CD8-positive, alpha-beta memory T cell (primary cell): ENCODE data around the gene PAPSS1. TPM values are rescaled to one million over a fixed set of nuclear protein-coding genes. Genes with fewer than 3 reads are reported as not detected.

Experiments used
- CTCF ChIA-PET: fragments of 350-600 bp; sonication (Branson Sonifier 250); formaldehyde crosslinking; loops from one replicate; lab custom pipeline; 2021; ENCODE audit warnings: antibody characterized with exemption; lab: Charles Lee
- POLR2A ChIA-PET: fragments of 350-600 bp; sonication (Branson Sonifier 250); formaldehyde crosslinking; loops from one replicate; lab custom pipeline; 2021; ENCODE audit warnings: antibody characterized with exemption; lab: Charles Lee
- DNase-seq, 5 donors: peaks; one replicate each; pipeline versions ENCODE4 v3.0.0 to v3.0.0-alpha.2; 2020 to 2022; ENCODE audit warnings: mixed read lengths in 1 of 5
- H3K27ac ChIP-seq: one replicate; pipeline ENCODE4 v1.7.0; 2013; ENCODE audit warnings: low read depth, mild to moderate bottlenecking, low read length, moderate library complexity
- H3K27me3 ChIP-seq: 2 replicates; pipeline ENCODE4 v1.7.0; 2013; ENCODE audit warnings: low read length, mild to moderate bottlenecking; ENCODE audit not compliant: insufficient read depth, poor library complexity, severe bottlenecking
- H3K36me3 ChIP-seq: 2 replicates; pipeline ENCODE4 v1.7.0; 2013; ENCODE audit warnings: mild to moderate bottlenecking, low read length, moderate library complexity; ENCODE audit not compliant: insufficient read depth
- H3K4me1 ChIP-seq: 2 replicates; pipeline ENCODE4 v1.7.0; 2013; ENCODE audit warnings: mild to moderate bottlenecking, low read length, moderate library complexity; ENCODE audit not compliant: insufficient read depth
- H3K4me3 ChIP-seq: 2 replicates; pipeline ENCODE4 v1.7.0; 2013; ENCODE audit warnings: mild to moderate bottlenecking, low read length
- H3K9me3 ChIP-seq: 2 replicates; pipeline ENCODE4 v1.7.0; 2013; ENCODE audit warnings: mild to moderate bottlenecking, low read length
- H3K27ac Mint-ChIP-seq, 8 donors: one replicate each; pipeline ENCODE4 v1.8.0; 2020 to 2021; ENCODE audit warnings: mixed read lengths in 8 of 8, mild to moderate bottlenecking in 6 of 8, inconsistent platforms in 3 of 8, moderate library complexity in 3 of 8
- H3K27me3 Mint-ChIP-seq, 2 donors: one replicate each; pipeline ENCODE4 v1.8.0; 2020 to 2021; ENCODE audit warnings: mixed read lengths in 2 of 2, mild to moderate bottlenecking in 1 of 2, moderate library complexity in 1 of 2
- H3K36me3 Mint-ChIP-seq, 3 donors: one replicate each; pipeline ENCODE4 v1.8.0; 2020 to 2021; ENCODE audit warnings: mixed read lengths in 3 of 3, inconsistent platforms in 1 of 3, mild to moderate bottlenecking in 1 of 3
- H3K4me1 Mint-ChIP-seq, 3 donors: one replicate each; pipeline ENCODE4 v1.8.0; 2020 to 2021; ENCODE audit warnings: mixed read lengths in 3 of 3, inconsistent platforms in 1 of 3, mild to moderate bottlenecking in 1 of 3
- H3K4me3 Mint-ChIP-seq, 7 donors: one replicate each; pipeline ENCODE4 v1.8.0; 2020 to 2021; ENCODE audit warnings: mixed read lengths in 7 of 7, mild to moderate bottlenecking in 6 of 7, moderate library complexity in 4 of 7, inconsistent platforms in 2 of 7
- H3K9me3 Mint-ChIP-seq, 5 donors: one replicate each; pipeline ENCODE4 v1.8.0; 2020 to 2022; ENCODE audit warnings: mixed read lengths in 5 of 5, mild to moderate bottlenecking in 3 of 5, moderate library complexity in 2 of 5, inconsistent platforms in 1 of 5
- polyA plus RNA-seq: library from polyadenylated mRNA; unstranded; fragments of 300-500 nt; fragmentation: Illumina TruSeq; gene quantifications from one replicate; pipeline ENCODE4 v1.2.3, GENCODE V29; 2021
- total RNA-seq, 2 experiments: library from RNA; stranded (reverse); gene quantifications; one replicate each; pipeline ENCODE4 v1.2.3, GENCODE V29; 2021

Gene PAPSS1
- total and polyA plus RNA-seq, 3 experiments from 2014 or later, result 26.6 to 30.9 (median 27.9) TPM

DNA sequence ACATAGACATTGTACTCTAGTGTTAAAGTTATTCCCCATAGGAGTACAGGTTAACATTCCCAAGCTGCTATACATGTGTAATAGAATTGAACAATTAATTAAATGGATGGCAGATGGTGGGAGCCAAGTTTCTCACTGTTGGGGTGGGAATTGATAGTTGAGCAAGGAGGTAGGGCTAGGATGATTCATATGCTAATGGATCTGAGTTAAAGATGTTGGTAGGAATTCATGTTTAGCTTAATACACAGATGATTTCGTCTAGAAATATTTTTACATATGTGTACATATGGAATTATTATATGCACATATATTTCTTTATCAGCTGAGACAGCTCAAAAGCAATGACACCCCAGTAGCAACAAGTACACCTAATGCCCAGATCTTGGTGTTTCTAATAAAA, 26.1 kb upstream of the PAPSS1 start:
- Mint-ChIP-seq H3K9me3 (peaks cover 0 to 4% (median 0%) of the 10 kb centered on the region in 5 donors), H3K27me3 (peaks cover 14 to 42% of the 10 kb centered on the region in 2 donors), H3K27ac (no peak overlapping the region), H3K36me3 (no peaks in the 10 kb centered on the region), H3K4me3 (no peak overlapping the region), H3K4me1 (no peaks in the 10 kb centered on the region)
- DNase-seq, result no peak
- no peaks in the 10 kb centered on the region for H3K36me3 ChIP-seq
- H3K9me3 ChIP-seq, result no peaks in the 10 kb centered on the region
- no peak overlapping the region for H3K4me3 ChIP-seq
- no peak overlapping the region for H3K27ac ChIP-seq
- ChIA-PET POLR2A (no interaction called here), CTCF (interaction anchor here (1.7 kb wide), 1 partner anchor 9 kb away, joined by 4 read pairs; no protein-coding TSS in a partner anchor)
- H3K4me1 ChIP-seq, result no peaks in the 10 kb centered on the region
- no peaks in the 10 kb centered on the region for H3K27me3 ChIP-seq

DNA sequence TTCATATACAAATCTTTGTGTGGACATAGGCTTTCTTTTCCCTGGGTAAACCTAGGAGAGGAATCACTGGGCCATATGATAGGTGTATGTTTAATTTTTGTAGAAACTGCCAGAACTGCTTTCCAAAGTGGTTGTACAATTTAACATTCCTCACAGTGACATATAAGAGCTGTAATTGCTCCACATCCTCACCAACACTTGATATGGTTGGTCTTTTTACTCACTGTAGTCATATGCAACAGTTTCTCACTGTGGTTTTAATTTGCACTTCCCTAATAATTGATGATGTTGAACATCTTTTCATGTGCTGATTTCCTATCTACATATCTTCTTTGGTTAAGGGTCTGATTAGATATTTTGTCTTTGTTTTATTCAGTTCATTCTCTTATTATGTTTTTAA, 24.5 kb upstream of the PAPSS1 start:
- ChIA-PET POLR2A (no interaction called here), CTCF (no interaction called here)
- H3K27me3 Mint-ChIP-seq, result peaks cover 12 to 33% of the 10 kb centered on the region in 2 donors
- Histone ChIP-seq H3K4me1 (no peaks in the 10 kb centered on the region), H3K9me3 (no peaks in the 10 kb centered on the region), H3K4me3 (no peak overlapping the region), H3K27ac (no peak overlapping the region), H3K36me3 (no peaks in the 10 kb centered on the region), H3K27me3 (no peaks in the 10 kb centered on the region)
- H3K36me3 Mint-ChIP-seq, result no peaks in the 10 kb centered on the region
- no peaks in the 10 kb centered on the region for H3K4me1 Mint-ChIP-seq
- H3K27ac Mint-ChIP-seq, result no peak overlapping the region
- no peak overlapping the region for H3K4me3 Mint-ChIP-seq
- peaks cover 0 to 4% (median 0%) of the 10 kb centered on the region in 5 donors for H3K9me3 Mint-ChIP-seq
- no peak for DNase-seq

DNA sequence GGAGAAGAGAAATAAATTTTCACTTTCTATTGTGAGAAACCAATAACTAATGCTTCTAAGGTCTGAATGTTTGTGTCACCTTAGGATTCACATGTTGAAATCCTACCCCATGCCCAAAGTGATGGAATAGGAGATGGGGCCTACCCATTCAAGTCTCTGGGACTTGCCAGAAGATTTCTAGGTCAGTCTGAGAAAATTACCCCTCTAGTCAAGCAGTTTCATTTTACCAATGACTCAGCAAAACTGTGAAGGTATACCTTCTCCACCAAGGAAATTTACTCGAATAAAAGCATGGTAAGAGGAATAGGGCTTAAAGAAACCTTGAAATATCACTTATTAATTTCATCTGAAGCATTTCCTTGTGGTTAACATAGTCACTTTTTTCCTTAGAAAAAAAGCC, 23.5 kb upstream of the PAPSS1 start:
- H3K27me3 ChIP-seq, result no peaks in the 10 kb centered on the region
- H3K9me3 Mint-ChIP-seq, result peaks cover 0 to 4% (median 0%) of the 10 kb centered on the region in 5 donors
- POLR2A ChIA-PET, result no interaction called here
- peaks cover 9 to 23% of the 10 kb centered on the region in 2 donors for H3K27me3 Mint-ChIP-seq
- H3K4me3 ChIP-seq, result no peak overlapping the region
- no peaks in the 10 kb centered on the region for H3K4me1 Mint-ChIP-seq
- H3K4me3 Mint-ChIP-seq, result no peak overlapping the region
- CTCF ChIA-PET, result no interaction called here
- H3K36me3 Mint-ChIP-seq, result no peaks in the 10 kb centered on the region
- DNase-seq, result no peak
- no peak overlapping the region for H3K27ac Mint-ChIP-seq
- no peaks in the 10 kb centered on the region for H3K36me3 ChIP-seq
- no peaks in the 10 kb centered on the region for H3K4me1 ChIP-seq
- no peaks in the 10 kb centered on the region for H3K9me3 ChIP-seq
- H3K27ac ChIP-seq, result no peak overlapping the region

DNA sequence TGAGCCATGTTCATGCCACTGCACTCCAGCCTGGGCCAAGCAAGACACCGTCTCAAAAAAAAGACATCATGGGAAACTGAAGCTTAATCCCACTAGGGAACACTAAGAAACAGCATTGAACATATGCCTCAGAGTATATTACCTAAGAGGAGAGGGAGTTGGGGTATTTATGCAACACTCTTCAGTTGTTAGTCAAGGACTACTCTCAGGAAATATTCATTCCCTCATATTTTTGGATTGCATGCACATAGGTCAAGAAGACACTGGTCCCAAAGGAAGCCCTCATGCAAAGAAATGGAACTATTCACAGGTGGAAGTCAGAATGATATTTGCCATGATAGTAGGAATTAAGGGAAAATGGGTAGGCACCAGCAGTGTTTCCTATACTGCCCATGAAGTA, 22.8 kb upstream of the PAPSS1 start:
- H3K36me3 Mint-ChIP-seq, result no peaks in the 10 kb centered on the region
- H3K27ac Mint-ChIP-seq, result no peak overlapping the region
- H3K27me3 ChIP-seq, result no peaks in the 10 kb centered on the region
- H3K4me1 ChIP-seq, result no peaks in the 10 kb centered on the region
- ChIA-PET CTCF (no interaction called here), POLR2A (no interaction called here)
- no peak overlapping the region for H3K4me3 Mint-ChIP-seq
- no peak for DNase-seq
- H3K4me3 ChIP-seq, result no peak overlapping the region
- peaks cover 0 to 4% (median 0%) of the 10 kb centered on the region in 5 donors for H3K9me3 Mint-ChIP-seq
- no peaks in the 10 kb centered on the region for H3K36me3 ChIP-seq
- no peaks in the 10 kb centered on the region for H3K9me3 ChIP-seq
- H3K27ac ChIP-seq, result no peak overlapping the region
- H3K27me3 Mint-ChIP-seq, result peaks cover 7 to 17% of the 10 kb centered on the region in 2 donors
- H3K4me1 Mint-ChIP-seq, result no peaks in the 10 kb centered on the region

DNA sequence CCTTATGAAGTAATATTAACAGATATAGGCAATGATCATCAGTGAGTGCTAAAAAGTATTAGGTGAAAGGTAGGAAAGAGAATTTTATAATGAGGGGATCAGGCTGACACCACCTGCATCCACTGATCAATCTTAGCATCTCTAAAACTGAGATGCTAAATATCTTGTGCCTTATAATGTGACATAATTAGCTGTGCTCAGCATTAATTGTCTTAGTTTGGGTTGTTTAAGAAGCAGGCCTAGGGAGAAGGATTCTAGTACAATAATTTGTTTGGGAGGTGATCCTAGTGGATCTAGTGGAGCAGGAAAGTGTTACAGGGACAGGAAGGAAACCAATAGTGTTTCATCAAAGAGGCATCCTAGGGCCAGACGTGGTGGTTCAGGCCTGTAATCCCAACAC, 22.2 kb upstream of the PAPSS1 start:
- Histone ChIP-seq H3K27me3 (no peaks in the 10 kb centered on the region), H3K4me1 (no peaks in the 10 kb centered on the region), H3K4me3 (no peak overlapping the region), H3K9me3 (no peaks in the 10 kb centered on the region), H3K36me3 (no peaks in the 10 kb centered on the region), H3K27ac (no peak overlapping the region)
- no peaks in the 10 kb centered on the region for H3K36me3 Mint-ChIP-seq
- no peak overlapping the region for H3K27ac Mint-ChIP-seq
- H3K4me3 Mint-ChIP-seq, result no peak overlapping the region
- CTCF ChIA-PET, result no interaction called here
- H3K9me3 Mint-ChIP-seq, result peaks cover 0 to 4% (median 0%) of the 10 kb centered on the region in 5 donors
- H3K27me3 Mint-ChIP-seq, result peaks cover 7 to 11% of the 10 kb centered on the region in 2 donors
- POLR2A ChIA-PET, result no interaction called here
- DNase-seq, result no peak
- no peaks in the 10 kb centered on the region for H3K4me1 Mint-ChIP-seq

DNA sequence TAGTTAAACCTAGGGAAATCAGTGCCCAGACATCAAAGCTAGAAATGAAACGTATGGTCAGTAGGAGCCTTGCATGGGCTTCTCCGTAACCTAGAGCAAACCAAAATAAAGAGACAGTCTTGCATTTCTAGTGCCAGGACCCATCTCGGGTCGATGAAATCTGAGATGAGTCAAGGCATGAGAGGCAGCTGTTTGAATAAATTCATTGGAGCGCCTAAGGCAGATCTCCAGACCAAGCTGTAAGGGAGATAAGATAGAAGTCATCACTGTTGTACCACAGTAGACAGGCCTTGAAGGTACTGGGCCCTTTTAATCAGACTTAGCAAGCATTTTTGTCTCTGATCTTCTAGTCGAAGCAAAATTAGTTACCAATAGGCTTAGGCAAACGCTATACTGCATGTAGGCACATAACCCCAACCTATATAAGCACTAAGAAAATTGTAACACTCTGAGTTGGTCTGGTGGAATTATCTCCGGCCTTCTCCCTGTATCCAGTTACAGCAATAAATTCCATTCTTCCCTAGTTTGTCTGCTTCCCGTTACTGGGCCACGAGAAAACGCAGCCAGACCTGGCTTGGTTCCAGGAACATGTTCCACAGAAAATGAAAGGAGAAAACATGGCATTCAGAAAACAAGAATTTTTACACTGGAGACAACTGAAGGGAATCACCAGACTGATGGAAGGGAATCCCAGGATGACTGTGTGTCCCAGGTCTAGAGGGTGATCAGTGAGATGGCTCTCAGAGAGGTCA, 21.1 kb upstream of the PAPSS1 start:
- DNase-seq, result no peak
- no peaks in the 10 kb centered on the region for H3K4me1 Mint-ChIP-seq
- no peak overlapping the region for H3K4me3 ChIP-seq
- H3K9me3 Mint-ChIP-seq, result peaks cover 0 to 4% (median 0%) of the 10 kb centered on the region in 5 donors
- no peaks in the 10 kb centered on the region for H3K27me3 ChIP-seq
- H3K27ac Mint-ChIP-seq, result no peak overlapping the region
- H3K9me3 ChIP-seq, result no peaks in the 10 kb centered on the region
- CTCF ChIA-PET, result no interaction called here
- no peaks in the 10 kb centered on the region for H3K36me3 ChIP-seq
- H3K27me3 Mint-ChIP-seq, result peaks cover under 1 to 3% of the 10 kb centered on the region in 2 donors
- no peaks in the 10 kb centered on the region for H3K4me1 ChIP-seq
- H3K4me3 Mint-ChIP-seq, result no peak overlapping the region
- POLR2A ChIA-PET, result no interaction called here
- H3K36me3 Mint-ChIP-seq, result no peaks in the 10 kb centered on the region
- no peak overlapping the region for H3K27ac ChIP-seq

DNA sequence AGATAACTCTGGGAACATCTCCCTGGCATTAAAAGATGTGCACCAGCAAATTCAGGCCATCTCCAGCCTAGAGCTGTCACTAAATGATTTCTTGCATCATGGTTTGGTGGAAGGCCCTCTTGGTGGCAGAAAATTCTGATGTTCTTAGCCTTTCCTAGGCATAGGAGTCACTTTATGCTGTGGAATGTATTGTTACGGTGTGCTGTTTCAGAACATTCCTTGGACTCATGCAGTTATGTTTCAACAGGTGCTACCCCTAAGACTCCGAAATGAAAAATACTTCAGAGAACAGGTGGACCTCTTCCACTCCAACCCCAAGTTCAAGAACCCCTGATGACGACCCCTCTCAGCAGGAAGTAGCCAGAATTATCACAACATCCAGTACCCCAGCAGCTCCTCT, 20.3 kb upstream of the PAPSS1 start:
- Mint-ChIP-seq H3K4me3 (no peak overlapping the region), H3K9me3 (peaks cover 0 to 4% (median 0%) of the 10 kb centered on the region in 5 donors), H3K4me1 (no peaks in the 10 kb centered on the region), H3K27me3 (peaks cover 0 to 1% of the 10 kb centered on the region in 2 donors), H3K27ac (no peak overlapping the region), H3K36me3 (no peaks in the 10 kb centered on the region)
- Histone ChIP-seq H3K36me3 (no peaks in the 10 kb centered on the region), H3K4me3 (no peak overlapping the region), H3K27ac (no peak overlapping the region), H3K4me1 (no peaks in the 10 kb centered on the region), H3K9me3 (no peaks in the 10 kb centered on the region), H3K27me3 (no peaks in the 10 kb centered on the region)
- POLR2A ChIA-PET, result no interaction called here
- CTCF ChIA-PET, result no interaction called here
- no peak for DNase-seq

DNA sequence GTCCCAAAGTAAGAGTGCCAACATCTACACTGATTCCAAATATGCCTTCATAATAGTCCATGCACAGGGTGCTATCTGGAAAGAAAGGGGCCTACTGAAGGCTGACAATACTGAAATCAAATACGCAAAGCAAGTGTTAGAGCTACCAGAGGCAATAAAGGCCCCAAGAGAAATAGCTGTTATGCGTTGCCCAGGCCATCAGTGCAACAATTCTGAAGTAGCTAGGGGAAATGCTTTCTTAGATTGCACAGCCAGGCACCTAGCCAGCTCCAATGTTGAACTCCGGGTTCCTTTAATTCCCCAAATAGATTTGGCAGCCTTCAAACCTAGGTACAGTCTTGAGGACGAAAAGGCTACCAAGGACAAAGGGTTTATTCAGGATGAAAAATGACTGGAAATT, 17.4 kb upstream of the PAPSS1 start:
- Histone ChIP-seq H3K36me3 (no peaks in the 10 kb centered on the region), H3K4me3 (no peak overlapping the region), H3K27me3 (no peaks in the 10 kb centered on the region), H3K4me1 (no peaks in the 10 kb centered on the region), H3K27ac (no peak overlapping the region), H3K9me3 (no peaks in the 10 kb centered on the region)
- Mint-ChIP-seq H3K4me3 (no peak overlapping the region), H3K36me3 (no peaks in the 10 kb centered on the region), H3K27ac (no peak overlapping the region), H3K4me1 (no peaks in the 10 kb centered on the region), H3K27me3 (no peaks in the 10 kb centered on the region), H3K9me3 (no peaks in the 10 kb centered on the region)
- ChIA-PET POLR2A (no interaction called here), CTCF (interaction anchor here (0.7 to 2.1 kb wide), 10 partner anchors 8 to 54 kb away, joined by 3 to 17 read pairs (median 4); partner anchors contain the start of gene PAPSS1)
- DNase-seq, result no peak
